ENCODE results near the gene ACADL.

Gene ACADL

GRCh38 chr2:210227290-210228088 lies 2.2 kb upstream of the ACADL start:
- no peaks in the 10 kb centered on the region for H3K9me3 Mint-ChIP-seq
- H3K27ac Mint-ChIP-seq = no peak overlapping the region
- no peaks in the 10 kb centered on the region for H3K36me3 Mint-ChIP-seq
- no peak for DNase-seq (ENCODE audit: low spot score in 2 of 2)
- ATAC-seq = no peak
- peaks cover 5% of the 10 kb centered on the region for H3K4me1 Mint-ChIP-seq
- H3K4me3 Mint-ChIP-seq = no peak overlapping the region

DNA sequence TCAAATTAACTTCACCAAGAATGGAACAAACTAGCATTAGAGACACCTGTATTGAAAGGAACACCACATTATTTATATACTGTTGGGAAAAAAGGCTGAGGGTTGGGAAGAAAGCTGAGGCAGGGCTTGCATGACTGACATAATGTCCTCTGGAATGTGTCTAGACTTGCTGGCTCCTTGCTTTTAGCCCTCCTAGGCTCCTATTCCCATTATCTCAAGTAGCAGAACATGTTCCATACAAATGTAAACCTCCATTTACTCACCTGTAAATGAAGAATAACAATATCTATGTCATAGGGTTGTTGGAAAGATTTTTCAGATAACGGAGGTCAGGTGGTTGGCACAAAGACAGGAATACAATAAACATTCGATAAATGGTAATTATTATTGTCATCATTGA lies 976 bp upstream of the ACADL start:
- DNase-seq (ENCODE audit: low spot score in 2 of 2) (no peak), ATAC-seq (no peak)
- H3K27ac Mint-ChIP-seq = no peak overlapping the region
- peaks cover 5% of the 10 kb centered on the region for H3K4me1 Mint-ChIP-seq
- H3K9me3 Mint-ChIP-seq = no peaks in the 10 kb centered on the region
- H3K4me3 Mint-ChIP-seq = no peak overlapping the region
- no peaks in the 10 kb centered on the region for H3K36me3 Mint-ChIP-seq

DNA sequence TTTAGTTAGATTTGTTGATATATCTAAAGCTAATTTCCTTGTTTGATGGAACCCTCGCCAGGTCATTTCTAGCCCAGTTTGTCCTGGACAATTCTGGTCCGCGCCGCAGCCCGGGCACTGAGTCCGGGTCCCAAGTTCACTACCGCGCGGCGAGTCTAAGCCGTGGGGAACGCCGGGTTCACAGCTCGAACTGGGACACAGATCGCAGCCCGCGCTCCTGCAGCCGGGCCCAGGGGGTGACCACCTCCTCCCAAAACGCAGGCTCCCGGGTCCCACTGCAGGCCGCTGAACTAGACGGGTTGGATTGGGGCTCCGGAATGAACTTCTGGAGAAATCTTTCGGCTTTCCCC lies 681 bp downstream of the ACADL start:
- DNase-seq (ENCODE audit: low spot score in 2 of 2) = no peak
- H3K4me3 Mint-ChIP-seq = peak overlapping the region; percentile 39
- no peak overlapping the region for H3K27ac Mint-ChIP-seq
- peak; percentile 46 for ATAC-seq
- H3K9me3 Mint-ChIP-seq = no peaks in the 10 kb centered on the region
- peaks cover 5% of the 10 kb centered on the region for H3K4me1 Mint-ChIP-seq
- no peaks in the 10 kb centered on the region for H3K36me3 Mint-ChIP-seq

- Mint-ChIP-seq H3K9me3 (no peaks in the 10 kb centered on the region), H3K27ac (no peak overlapping the region), H3K4me3 (no peak overlapping the region), H3K4me1 (no peaks in the 10 kb centered on the region), H3K36me3 (no peaks in the 10 kb centered on the region)
- DNase-seq (ENCODE audit: low spot score in 2 of 2) (no peak), ATAC-seq (no peak)
These were observed 10.1 kb downstream of the ACADL start for GRCh38 chr2:210215120-210215519.

GRCh38 chr2:210210185-210210584 lies 15.1 kb downstream of the ACADL start:
- no peaks in the 10 kb centered on the region for H3K36me3 Mint-ChIP-seq
- H3K9me3 Mint-ChIP-seq = no peaks in the 10 kb centered on the region
- H3K4me3 Mint-ChIP-seq = no peak overlapping the region
- DNase-seq (ENCODE audit: low spot score in 2 of 2) = no peak
- H3K27ac Mint-ChIP-seq = no peak overlapping the region
- ATAC-seq = no peak
- no peaks in the 10 kb centered on the region for H3K4me1 Mint-ChIP-seq

- Mint-ChIP-seq H3K36me3 (no peaks in the 10 kb centered on the region), H3K4me3 (no peak overlapping the region), H3K27ac (no peak overlapping the region), H3K4me1 (no peaks in the 10 kb centered on the region), H3K9me3 (no peaks in the 10 kb centered on the region)
- ATAC-seq = no peak
- no peak for DNase-seq (ENCODE audit: low spot score in 2 of 2)
These were observed 17.3 kb downstream of the ACADL start for GRCh38 chr2:210207929-210208328.

DNA sequence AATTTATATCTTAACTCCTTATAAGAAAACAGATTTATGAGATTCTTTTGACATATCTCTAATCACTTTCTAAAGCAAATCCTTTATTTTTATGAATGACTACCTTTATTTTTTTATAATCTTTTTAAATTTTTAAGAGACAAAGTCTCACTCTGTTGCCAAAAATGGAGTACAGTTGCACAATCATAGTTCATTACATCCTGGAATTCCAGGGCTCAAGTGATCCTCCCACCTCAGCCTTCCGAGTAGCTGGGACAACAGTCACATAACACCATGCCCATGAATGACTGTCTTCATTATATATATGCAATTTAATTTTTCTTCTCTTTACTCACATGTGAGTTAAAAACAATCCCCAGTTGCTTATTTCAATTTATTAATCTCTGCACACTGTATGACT lies 21.7 kb downstream of the ACADL start:
- Mint-ChIP-seq H3K4me3 (no peak overlapping the region), H3K27ac (no peak overlapping the region), H3K9me3 (no peaks in the 10 kb centered on the region), H3K4me1 (no peaks in the 10 kb centered on the region), H3K36me3 (no peaks in the 10 kb centered on the region)
- no peak for DNase-seq (ENCODE audit: low spot score in 2 of 2)
- no peak for ATAC-seq

DNA sequence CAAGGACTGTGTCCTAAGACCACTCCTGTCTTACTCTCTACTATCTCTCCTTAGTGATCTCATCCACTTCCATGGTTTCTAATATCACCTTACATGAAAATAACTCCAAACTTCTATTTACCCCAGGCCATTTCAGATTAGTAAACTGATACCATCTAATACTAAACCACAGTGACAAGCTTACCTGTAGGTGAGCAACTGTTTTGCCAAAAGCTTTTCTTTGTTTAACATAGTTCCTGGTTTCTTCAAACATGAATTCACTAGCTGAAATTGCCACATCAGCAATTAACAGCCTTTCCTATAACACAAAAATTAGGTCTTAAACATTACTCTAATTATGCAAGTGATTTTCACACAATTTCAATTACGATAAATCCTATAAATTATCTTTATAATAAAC lies 22.1 kb downstream of the ACADL start:
- H3K36me3 Mint-ChIP-seq = no peaks in the 10 kb centered on the region
- no peak overlapping the region for H3K4me3 Mint-ChIP-seq
- DNase-seq (ENCODE audit: low spot score in 2 of 2) (no peak), ATAC-seq (no peak)
- H3K9me3 Mint-ChIP-seq = no peaks in the 10 kb centered on the region
- no peaks in the 10 kb centered on the region for H3K4me1 Mint-ChIP-seq
- H3K27ac Mint-ChIP-seq = no peak overlapping the region

- Mint-ChIP-seq H3K9me3 (no peaks in the 10 kb centered on the region), H3K4me1 (no peaks in the 10 kb centered on the region), H3K36me3 (no peaks in the 10 kb centered on the region), H3K27ac (no peak overlapping the region), H3K4me3 (no peak overlapping the region)
- DNase-seq (ENCODE audit: low spot score in 2 of 2) = no peak
- no peak for ATAC-seq
These were observed 25.4 kb downstream of the ACADL start for GRCh38 chr2:210199854-210200253.

GRCh38 chr2:210199186-210199765 lies 26.0 kb downstream of the ACADL start:
- ATAC-seq (no peak), DNase-seq (ENCODE audit: low spot score in 2 of 2) (no peak)
- H3K36me3 Mint-ChIP-seq = no peaks in the 10 kb centered on the region
- H3K9me3 Mint-ChIP-seq = no peaks in the 10 kb centered on the region
- H3K4me1 Mint-ChIP-seq = no peaks in the 10 kb centered on the region
- H3K4me3 Mint-ChIP-seq = no peak overlapping the region
- H3K27ac Mint-ChIP-seq = no peak overlapping the region

DNA sequence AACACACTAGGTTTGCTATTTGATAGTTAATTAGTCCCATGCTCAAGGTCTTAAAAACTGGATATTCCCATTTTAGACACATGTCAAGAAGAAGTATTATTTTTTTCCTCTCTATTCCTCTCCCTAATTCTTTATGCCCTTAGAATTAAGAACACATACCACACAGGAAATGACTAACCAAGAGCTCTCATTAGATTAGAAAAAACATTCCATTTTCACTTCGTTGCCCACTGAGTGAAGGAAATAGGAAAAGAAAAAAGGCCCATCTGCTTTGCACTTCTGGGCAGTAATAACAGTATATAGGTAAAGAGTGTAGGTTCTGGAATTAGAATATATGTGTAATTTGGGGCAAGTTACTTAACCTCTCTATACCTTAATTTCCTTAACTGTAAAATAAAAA lies 26.9 kb downstream of the ACADL start:
- DNase-seq (ENCODE audit: low spot score in 2 of 2) = no peak
- no peaks in the 10 kb centered on the region for H3K9me3 Mint-ChIP-seq
- no peak overlapping the region for H3K4me3 Mint-ChIP-seq
- no peak overlapping the region for H3K27ac Mint-ChIP-seq
- no peaks in the 10 kb centered on the region for H3K4me1 Mint-ChIP-seq
- ATAC-seq = no peak
- H3K36me3 Mint-ChIP-seq = no peaks in the 10 kb centered on the region

- Mint-ChIP-seq H3K4me3 (no peak overlapping the region), H3K36me3 (no peaks in the 10 kb centered on the region), H3K9me3 (no peaks in the 10 kb centered on the region), H3K27ac (no peak overlapping the region), H3K4me1 (no peaks in the 10 kb centered on the region)
- DNase-seq (ENCODE audit: low spot score in 2 of 2) = no peak
- no peak for ATAC-seq
These were observed 27.5 kb downstream of the ACADL start for GRCh38 chr2:210197720-210198119.

DNA sequence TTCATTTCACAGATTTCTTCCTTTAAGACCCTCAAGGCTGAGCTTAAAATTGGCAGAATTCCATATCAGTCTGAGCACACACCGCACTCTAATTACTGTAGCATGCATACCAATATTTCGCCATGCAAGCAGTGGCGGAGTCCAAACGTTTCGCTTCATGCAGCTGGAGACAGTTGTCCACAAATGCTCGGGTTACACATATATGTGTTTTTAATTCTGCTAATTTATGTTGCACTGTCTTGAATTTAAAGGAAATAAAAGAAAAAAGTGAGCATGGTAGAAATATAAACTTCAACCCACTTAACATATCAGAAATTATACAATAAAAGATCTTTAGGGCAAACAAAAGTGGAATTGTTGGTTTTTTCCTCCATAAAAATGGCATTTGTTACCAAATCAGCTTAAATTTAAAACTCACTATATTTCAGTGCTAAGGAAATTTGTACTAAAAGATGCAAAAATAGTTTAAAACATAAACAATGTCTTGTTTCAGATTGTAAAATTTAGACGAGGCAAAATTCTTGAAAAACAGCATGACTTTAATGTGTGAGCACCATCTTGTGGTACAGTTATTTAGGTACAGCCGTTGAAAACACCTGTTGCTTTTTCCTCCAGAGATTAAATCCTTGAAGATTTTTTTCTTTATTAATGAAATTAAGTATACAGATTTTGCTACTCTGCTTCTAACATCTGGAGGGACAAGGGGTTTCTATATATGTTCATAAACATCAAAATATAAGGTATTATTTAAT lies 30.0 kb downstream of the ACADL start:
- H3K4me3 Mint-ChIP-seq = no peak overlapping the region
- ATAC-seq (no peak), DNase-seq (ENCODE audit: low spot score in 2 of 2) (no peak)
- H3K27ac Mint-ChIP-seq = no peak overlapping the region
- H3K4me1 Mint-ChIP-seq = no peaks in the 10 kb centered on the region
- H3K36me3 Mint-ChIP-seq = no peaks in the 10 kb centered on the region
- H3K9me3 Mint-ChIP-seq = no peaks in the 10 kb centered on the region

DNA sequence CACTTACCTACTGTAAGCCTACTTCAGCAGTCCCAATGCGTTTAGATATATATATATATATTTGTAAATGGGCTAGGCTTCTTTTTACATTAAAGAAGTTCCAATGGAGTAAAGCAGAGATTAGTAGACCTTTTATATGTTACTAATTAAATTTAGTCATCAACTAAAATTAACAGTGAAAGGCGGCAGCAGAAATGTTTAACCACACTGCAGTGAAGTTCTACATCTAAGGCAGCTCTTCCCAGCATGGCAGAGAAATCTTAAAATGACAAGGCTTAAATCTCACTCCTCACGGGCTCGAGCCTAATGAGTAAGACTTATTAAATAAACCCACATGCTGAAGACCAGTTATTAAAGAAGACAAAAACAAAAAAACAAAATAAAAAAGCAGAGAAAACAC lies 34.9 kb downstream of the ACADL start:
- Mint-ChIP-seq H3K36me3 (no peaks in the 10 kb centered on the region), H3K27ac (no peak overlapping the region), H3K4me1 (no peaks in the 10 kb centered on the region), H3K9me3 (peaks cover 9% of the 10 kb centered on the region), H3K4me3 (no peak overlapping the region)
- ATAC-seq (no peak), DNase-seq (ENCODE audit: low spot score in 2 of 2) (no peak)

GRCh38 chr2:210189452-210190138 lies 35.7 kb downstream of the ACADL start:
- Mint-ChIP-seq H3K27ac (no peak overlapping the region), H3K36me3 (no peaks in the 10 kb centered on the region), H3K9me3 (peaks cover 14% of the 10 kb centered on the region), H3K4me1 (no peaks in the 10 kb centered on the region), H3K4me3 (no peak overlapping the region)
- ATAC-seq = no peak
- DNase-seq (ENCODE audit: low spot score in 2 of 2) = no peak
